ENCODE data around the gene CDCP2. TPM values are rescaled to one million over a fixed set of nuclear protein-coding genes. Genes with fewer than 3 reads are reported as not detected.

The CDCP2 gene
- total RNA-seq, 1 donor from 2014 or later, result not detected

DNA sequence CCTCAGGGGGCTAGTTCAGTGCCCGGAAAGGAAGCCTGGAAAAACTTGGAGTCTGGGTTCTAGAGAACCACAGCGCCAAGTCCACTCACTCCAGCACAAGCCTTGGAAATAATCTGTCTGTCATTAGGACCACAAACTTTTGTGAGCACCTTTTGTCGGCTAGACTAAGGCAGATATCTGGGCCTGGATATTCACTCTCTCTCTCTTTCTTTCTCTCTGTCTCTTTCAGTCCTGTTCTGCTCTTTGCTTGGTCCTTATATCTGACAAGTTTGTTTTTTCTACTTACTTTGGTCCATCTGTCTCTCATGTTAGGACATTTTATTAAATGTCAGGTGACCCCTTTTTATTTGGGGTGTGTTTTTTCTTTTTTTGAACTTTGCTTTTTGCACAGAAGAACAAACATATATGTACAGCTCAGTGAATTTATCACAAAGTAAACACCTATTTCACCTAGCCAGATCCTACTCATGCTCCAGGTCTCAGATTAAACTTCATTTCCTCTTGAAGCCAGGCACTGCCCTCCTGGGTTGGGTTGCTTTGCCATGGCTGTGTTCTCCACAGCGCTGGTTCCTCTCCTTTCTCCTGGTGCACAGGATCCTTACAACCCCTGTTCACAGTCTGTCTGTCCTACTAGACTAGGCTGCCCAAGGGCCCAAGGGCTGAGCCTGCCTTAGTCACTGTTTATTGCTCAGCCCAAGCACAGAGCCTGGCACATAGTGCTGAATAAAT is 58.6 kb downstream of the CDCP2 start:
- Mint-ChIP-seq H3K4me3 (ENCODE audit: unreplicated experiment) (no peak overlapping the region), H3K27ac (ENCODE audit: unreplicated experiment) (no peak overlapping the region), H3K36me3 (ENCODE audit: low read depth, unreplicated experiment) (peaks cover 10% of the 10 kb centered on the region), H3K9me3 (ENCODE audit: unreplicated experiment) (no peaks in the 10 kb centered on the region), H3K27me3 (ENCODE audit: low read depth, unreplicated experiment) (no peaks in the 10 kb centered on the region), H3K4me1 (ENCODE audit: low read depth, unreplicated experiment) (no peaks in the 10 kb centered on the region)
- no peak overlapping the region for H3K4me3 ChIP-seq (ENCODE audit: insufficient read depth, low read depth, low read length)
- no peaks in the 10 kb centered on the region for H3K4me1 ChIP-seq (ENCODE audit: insufficient read depth, low read length)
- no peak for TF ChIP-seq EZH2 (IDR thresholded peaks at IDR 0.05; ENCODE audit: insufficient read depth, low read length)
- no peak for TF ChIP-seq CTCF (IDR thresholded peaks at IDR 0.05; ENCODE audit: insufficient read depth, low read depth, low read length)
- no peak overlapping the region for H3K9ac ChIP-seq (ENCODE audit: low read length)
- DNase-seq (ENCODE audit: low read depth) (no peak), FAIRE-seq (no peak)
- no peaks in the 10 kb centered on the region for H3K36me3 ChIP-seq (ENCODE audit: insufficient read depth, low read length)
- no peaks in the 10 kb centered on the region for H3K9me3 ChIP-seq (ENCODE audit: insufficient read depth, low read depth, low read length)
- no peak overlapping the region for H3K27ac ChIP-seq (ENCODE audit: low read depth, low read length)
- no peak overlapping the region for H3K4me2 ChIP-seq (ENCODE audit: low read length)
- H3K79me2 ChIP-seq (ENCODE audit: insufficient read depth, low read length), result no peaks in the 10 kb centered on the region
- no peaks in the 10 kb centered on the region for H3K27me3 ChIP-seq (ENCODE audit: insufficient read depth, low read length)
- H4K20me1 ChIP-seq (ENCODE audit: insufficient read depth, low read length), result no peaks in the 10 kb centered on the region
- H2AFZ ChIP-seq (ENCODE audit: low read depth, low read length), result no peak overlapping the region

DNA sequence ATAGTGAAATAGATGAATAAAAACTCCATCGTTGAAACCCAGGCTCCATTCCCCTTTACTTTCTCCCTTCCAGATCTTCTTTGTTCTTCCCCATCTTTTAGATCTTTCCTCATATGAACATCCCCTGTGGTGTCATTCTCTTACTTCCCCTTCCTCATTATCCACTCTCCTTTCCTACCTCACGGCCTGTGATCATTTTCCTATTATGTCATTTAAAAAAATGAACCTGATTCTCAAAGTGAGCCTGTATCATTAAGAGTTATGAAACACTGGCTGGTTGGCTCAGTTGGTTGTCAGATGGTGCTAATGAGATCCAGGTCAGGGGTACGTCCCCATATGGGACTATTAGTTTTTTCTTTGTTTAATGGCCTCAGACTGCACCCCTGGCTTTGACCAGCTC is 61.1 kb downstream of the CDCP2 start:
- H3K4me1 Mint-ChIP-seq (ENCODE audit: low read depth, unreplicated experiment), result no peaks in the 10 kb centered on the region
- H3K27ac Mint-ChIP-seq (ENCODE audit: unreplicated experiment), result no peak overlapping the region
- no peak for FAIRE-seq
- no peaks in the 10 kb centered on the region for H3K36me3 ChIP-seq (ENCODE audit: insufficient read depth, low read length)
- no peak overlapping the region for H3K27ac ChIP-seq (ENCODE audit: low read depth, low read length)
- no peaks in the 10 kb centered on the region for H4K20me1 ChIP-seq (ENCODE audit: insufficient read depth, low read length)
- no peak overlapping the region for H2AFZ ChIP-seq (ENCODE audit: low read depth, low read length)
- no peaks in the 10 kb centered on the region for H3K4me1 ChIP-seq (ENCODE audit: insufficient read depth, low read length)
- no peak overlapping the region for H3K9ac ChIP-seq (ENCODE audit: low read length)
- no peaks in the 10 kb centered on the region for H3K27me3 ChIP-seq (ENCODE audit: insufficient read depth, low read length)
- no peaks in the 10 kb centered on the region for H3K27me3 Mint-ChIP-seq (ENCODE audit: low read depth, unreplicated experiment)
- peaks cover 3% of the 10 kb centered on the region for H3K36me3 Mint-ChIP-seq (ENCODE audit: low read depth, unreplicated experiment)
- no peak overlapping the region for H3K4me3 ChIP-seq (ENCODE audit: insufficient read depth, low read depth, low read length)
- no peaks in the 10 kb centered on the region for H3K79me2 ChIP-seq (ENCODE audit: insufficient read depth, low read length)
- no peak overlapping the region for H3K4me3 Mint-ChIP-seq (ENCODE audit: unreplicated experiment)
- TF ChIP-seq EZH2 (IDR thresholded peaks at IDR 0.05; ENCODE audit: insufficient read depth, low read length), result no peak
- no peak for TF ChIP-seq CTCF (IDR thresholded peaks at IDR 0.05; ENCODE audit: insufficient read depth, low read depth, low read length)
- no peaks in the 10 kb centered on the region for H3K9me3 ChIP-seq (ENCODE audit: insufficient read depth, low read depth, low read length)
- no peak overlapping the region for H3K4me2 ChIP-seq (ENCODE audit: low read length)
- H3K9me3 Mint-ChIP-seq (ENCODE audit: unreplicated experiment), result no peaks in the 10 kb centered on the region
- DNase-seq (ENCODE audit: low read depth), result no peak

DNA sequence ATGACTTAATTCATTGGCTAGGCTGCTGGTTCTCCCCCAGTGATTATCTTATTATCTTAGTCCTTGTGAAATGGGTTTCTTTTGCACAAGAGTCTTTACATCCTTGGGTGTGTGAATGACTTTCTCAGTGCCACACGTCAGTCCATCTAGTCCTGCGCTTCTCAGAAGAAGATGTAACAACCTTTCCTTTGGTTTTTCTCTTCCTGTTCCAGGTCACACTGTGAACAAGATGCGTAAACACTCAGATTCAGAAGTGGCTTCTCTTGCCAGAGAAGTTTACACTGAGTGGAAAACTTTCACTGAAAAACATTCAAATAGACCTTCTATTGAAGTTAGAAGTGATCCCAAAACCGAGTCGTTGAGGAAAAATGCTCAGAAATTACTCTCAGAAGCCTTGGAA is 64.4 kb downstream of the CDCP2 start:
- Histone ChIP-seq H3K27me3 (ENCODE audit: insufficient read depth, low read length) (no peaks in the 10 kb centered on the region), H3K9me3 (ENCODE audit: insufficient read depth, low read depth, low read length) (no peaks in the 10 kb centered on the region), H2AFZ (ENCODE audit: low read depth, low read length) (no peak overlapping the region), H3K4me1 (ENCODE audit: insufficient read depth, low read length) (no peaks in the 10 kb centered on the region), H4K20me1 (ENCODE audit: insufficient read depth, low read length) (no peaks in the 10 kb centered on the region), H3K27ac (ENCODE audit: low read depth, low read length) (no peak overlapping the region), H3K79me2 (ENCODE audit: insufficient read depth, low read length) (no peaks in the 10 kb centered on the region), H3K4me2 (ENCODE audit: low read length) (no peak overlapping the region), H3K4me3 (ENCODE audit: insufficient read depth, low read depth, low read length) (no peak overlapping the region), H3K9ac (ENCODE audit: low read length) (no peak overlapping the region), H3K36me3 (ENCODE audit: insufficient read depth, low read length) (no peaks in the 10 kb centered on the region)
- TF ChIP-seq CTCF (IDR thresholded peaks at IDR 0.05; ENCODE audit: insufficient read depth, low read depth, low read length), result no peak
- no peak for TF ChIP-seq EZH2 (IDR thresholded peaks at IDR 0.05; ENCODE audit: insufficient read depth, low read length)
- Mint-ChIP-seq H3K9me3 (ENCODE audit: unreplicated experiment) (no peaks in the 10 kb centered on the region), H3K27me3 (ENCODE audit: low read depth, unreplicated experiment) (no peaks in the 10 kb centered on the region), H3K27ac (ENCODE audit: unreplicated experiment) (no peak overlapping the region), H3K4me1 (ENCODE audit: low read depth, unreplicated experiment) (no peaks in the 10 kb centered on the region), H3K4me3 (ENCODE audit: unreplicated experiment) (no peak overlapping the region), H3K36me3 (ENCODE audit: low read depth, unreplicated experiment) (no peaks in the 10 kb centered on the region)
- FAIRE-seq (no peak), DNase-seq (ENCODE audit: low read depth) (no peak)
